ENCODE data around the gene CCIN.

The CCIN gene

GRCh38 chr9:36146651-36147050 lies 22.5 kb upstream of the CCIN start:
- TF ChIP-seq CTCF (conservative IDR thresholded peaks at IDR 0.05; ENCODE audit: low read length): no peak
- DNase-seq (ENCODE audit: low read depth): no peak
- H3K4me3 ChIP-seq (ENCODE audit: low read length): no peak overlapping the region

GRCh38 chr9:36147441-36148175 lies 21.6 kb upstream of the CCIN start:
- no peak for DNase-seq (ENCODE audit: low read depth)
- TF ChIP-seq CTCF (conservative IDR thresholded peaks at IDR 0.05; ENCODE audit: low read length): no peak
- H3K4me3 ChIP-seq (ENCODE audit: low read length): no peak overlapping the region

GRCh38 chr9:36148311-36149051 lies 20.7 kb upstream of the CCIN start:
- TF ChIP-seq CTCF (conservative IDR thresholded peaks at IDR 0.05; ENCODE audit: low read length): 0 out of 2 replicates have a peak, but pooled peaks have one; percentile 7
- H3K4me3 ChIP-seq (ENCODE audit: low read length): peak overlapping the region; percentile 1; the same call in 1 of the 2 replicates
- DNase-seq (ENCODE audit: low read depth): peak; percentile 96

- peak; percentile 78 for DNase-seq (ENCODE audit: low read depth)
- no peak overlapping the region for H3K4me3 ChIP-seq (ENCODE audit: low read length)
- no peak for TF ChIP-seq CTCF (conservative IDR thresholded peaks at IDR 0.05; ENCODE audit: low read length)
These were observed 20.0 kb upstream of the CCIN start for GRCh38 chr9:36149197-36149596.

GRCh38 chr9:36150574-36151315 lies 18.4 kb upstream of the CCIN start:
- DNase-seq (ENCODE audit: low read depth): peak; percentile 48
- H3K4me3 ChIP-seq (ENCODE audit: low read length): no peak overlapping the region
- no peak for TF ChIP-seq CTCF (conservative IDR thresholded peaks at IDR 0.05; ENCODE audit: low read length)

GRCh38 chr9:36151316-36152210 lies 17.6 kb upstream of the CCIN start:
- H3K4me3 ChIP-seq (ENCODE audit: low read length): no peak overlapping the region
- peak; percentile 75 for DNase-seq (ENCODE audit: low read depth)

More at GRCh38 chr9:36151316-36152210, 17.6 kb upstream of the CCIN start:
- no peak for TF ChIP-seq CTCF (conservative IDR thresholded peaks at IDR 0.05; ENCODE audit: low read length)
